Lung (tissue), 12 donors: ENCODE measurements around the gene GPRIN3. TPM values are rescaled to one million over a fixed set of nuclear protein-coding genes. Genes with fewer than 3 reads are reported as not detected.

ENCODE experiments used
- ATAC-seq: fragments of 200-7000 bp; cut with Tn5 transposase; one replicate; pipeline ENCODE4 v1.9.1; 2020; ENCODE audit warnings: moderate number of reproducible peaks; ENCODE audit not compliant: insufficient read depth, low FRiP score
- DNase-seq, 3 donors: peaks; one replicate each; pipeline ENCODE4 v3.0.0-alpha.2; 2013 to 2017
- H3K27ac ChIP-seq, 2 donors: one replicate each; pipeline ENCODE4 v1.5.1; 2013; ENCODE audit warnings: mild to moderate bottlenecking in 2 of 2, moderate library complexity in 2 of 2, control low read depth in 1 of 2, inconsistent platforms in 1 of 2, low read depth in 1 of 2, low read length in 1 of 2
- H3K27me3 ChIP-seq, 3 donors: one replicate each; pipeline ENCODE4 v1.5.1; 2013; ENCODE audit warnings: low read length in 2 of 3; ENCODE audit not compliant: control insufficient read depth in 3 of 3, insufficient read depth in 3 of 3
- H3K36me3 ChIP-seq, 4 donors: one replicate each; pipeline ENCODE4 v1.5.1; 2013; ENCODE audit warnings: low read length in 4 of 4, mild to moderate bottlenecking in 1 of 4, moderate library complexity in 1 of 4; ENCODE audit not compliant: control insufficient read depth in 4 of 4, insufficient read depth in 4 of 4
- H3K4me1 ChIP-seq, 5 donors: one replicate each; pipeline ENCODE4 v1.5.1; 2013; ENCODE audit warnings: low read length in 5 of 5, mild to moderate bottlenecking in 2 of 5, moderate library complexity in 1 of 5; ENCODE audit not compliant: control insufficient read depth in 5 of 5, insufficient read depth in 5 of 5
- H3K4me3 ChIP-seq: one replicate; pipeline ENCODE4 v1.5.1; 2013; ENCODE audit warnings: mild to moderate bottlenecking, control low read depth, moderate library complexity
- H3K9ac ChIP-seq, 2 donors: one replicate each; pipeline ENCODE4 v1.5.1; 2013; ENCODE audit warnings: low read length in 2 of 2, control low read depth in 1 of 2; ENCODE audit not compliant: insufficient read depth in 1 of 2
- H3K9me3 ChIP-seq, 4 donors: one replicate each; pipeline ENCODE4 v1.5.1; 2013; ENCODE audit warnings: low read length in 3 of 4, mild to moderate bottlenecking in 1 of 4, moderate library complexity in 1 of 4; ENCODE audit not compliant: control insufficient read depth in 4 of 4, insufficient read depth in 3 of 4
- WGBS, 2 donors: extraction: QIAGEN DNeasy Blood & Tissue Kit; methylation state at CpG; one replicate each; pipeline ENCODE4 v1.1.7; 2013; 5-methylcytosine and 5-hydroxymethylcytosine counted together
- polyA plus RNA-seq, 2 donors: library from polyadenylated mRNA; stranded (reverse); fragments of 200-250 nt; gene quantifications; one replicate each; pipeline ENCODE4 v1.2.1, GENCODE V29; 2013
- total RNA-seq, 2 donors: library from RNA; depleted of rRNA in 1 of 2; stranded (reverse); fragments of >200 nt in 1 of 2; gene quantifications; one replicate each; pipeline ENCODE4 v1.2.1, GENCODE V29; 2014 to 2021
- TF ChIP-seq, protein P1 (sequence below): IDR thresholded peaks from 2 replicates; pipeline ENCODE4 v1.5.1; 2012; ENCODE audit warnings: mild to moderate bottlenecking; ENCODE audit errors: control extremely low read depth, extremely low read depth
- donor health status: control.
- donor health status: control.
- donor health status: Bipolar disorder and iron deficiency.
- donor health status: healthy.
- donor health status: DM: yes; HTN: yes; CAD: no.

GPRIN3 gene
- total and polyA plus RNA-seq, 4 donors: 1.6 to 14.4 (median 4.3) TPM

GRCh38 chr4:89305028-89305427 lies 2.6 kb downstream of the GPRIN3 start:
- no peak for DNase-seq
- WGBS, 2 donors: 71 to 94% methylated on average over 3 of the region's 3 CpGs

GRCh38 chr4:89303814-89304388 lies 3.7 kb downstream of the GPRIN3 start:
- TF ChIP-seq, protein P1, sequence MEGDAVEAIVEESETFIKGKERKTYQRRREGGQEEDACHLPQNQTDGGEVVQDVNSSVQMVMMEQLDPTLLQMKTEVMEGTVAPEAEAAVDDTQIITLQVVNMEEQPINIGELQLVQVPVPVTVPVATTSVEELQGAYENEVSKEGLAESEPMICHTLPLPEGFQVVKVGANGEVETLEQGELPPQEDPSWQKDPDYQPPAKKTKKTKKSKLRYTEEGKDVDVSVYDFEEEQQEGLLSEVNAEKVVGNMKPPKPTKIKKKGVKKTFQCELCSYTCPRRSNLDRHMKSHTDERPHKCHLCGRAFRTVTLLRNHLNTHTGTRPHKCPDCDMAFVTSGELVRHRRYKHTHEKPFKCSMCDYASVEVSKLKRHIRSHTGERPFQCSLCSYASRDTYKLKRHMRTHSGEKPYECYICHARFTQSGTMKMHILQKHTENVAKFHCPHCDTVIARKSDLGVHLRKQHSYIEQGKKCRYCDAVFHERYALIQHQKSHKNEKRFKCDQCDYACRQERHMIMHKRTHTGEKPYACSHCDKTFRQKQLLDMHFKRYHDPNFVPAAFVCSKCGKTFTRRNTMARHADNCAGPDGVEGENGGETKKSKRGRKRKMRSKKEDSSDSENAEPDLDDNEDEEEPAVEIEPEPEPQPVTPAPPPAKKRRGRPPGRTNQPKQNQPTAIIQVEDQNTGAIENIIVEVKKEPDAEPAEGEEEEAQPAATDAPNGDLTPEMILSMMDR: no peak
- peaks cover 0 to 15% (median 10%) of the 10 kb centered on the region in 3 donors for H3K27me3 ChIP-seq
- ATAC-seq (no peak), DNase-seq (no peak)
- peaks cover 2 to 14% (median 5%) of the 10 kb centered on the region in 5 donors for H3K4me1 ChIP-seq
- H3K9me3 ChIP-seq: no peaks in the 10 kb centered on the region
- H3K27ac ChIP-seq: peak overlapping the region in 1 of 2 donors; percentile 68
- no peak overlapping the region for H3K9ac ChIP-seq
- H3K4me3 ChIP-seq: no peak overlapping the region
- WGBS, 2 donors: 76 to 80% methylated on average over 3 of the region's 3 CpGs
- no peaks in the 10 kb centered on the region for H3K36me3 ChIP-seq

More at GRCh38 chr4:89305028-89305427, 2.6 kb downstream of the GPRIN3 start:
- Histone ChIP-seq H3K36me3 (no peaks in the 10 kb centered on the region), H3K9me3 (no peaks in the 10 kb centered on the region), H3K9ac (no peak overlapping the region), H3K27me3 (peaks cover 0 to 15% (median 10%) of the 10 kb centered on the region in 3 donors), H3K4me3 (no peak overlapping the region), H3K27ac (peak overlapping the region; percentile 63 to 88), H3K4me1 (peaks cover 2 to 13% (median 5%) of the 10 kb centered on the region in 5 donors)
- TF ChIP-seq, protein P1: no peak
- ATAC-seq: no peak

- Histone ChIP-seq H3K9me3 (no peaks in the 10 kb centered on the region), H3K4me1 (peaks cover 2 to 12% (median 5%) of the 10 kb centered on the region in 5 donors), H3K27me3 (peaks cover 0 to 15% (median 10%) of the 10 kb centered on the region in 3 donors), H3K9ac (no peak overlapping the region), H3K27ac (peak overlapping the region in 1 of 2 donors; percentile 72), H3K36me3 (no peaks in the 10 kb centered on the region), H3K4me3 (no peak overlapping the region)
- TF ChIP-seq, protein P1: no peak
- no peak for DNase-seq
- ATAC-seq: no peak
- WGBS, 2 donors: 78 to 80% methylated on average over 7 of the region's 7 CpGs
Observed at GRCh38 chr4:89303177-89303576, 4.4 kb downstream of the GPRIN3 start.
